Erythroblast (primary cell): Measurements from ENCODE around the gene RXYLT1.
"Not testable (repeated sequence)": the region's sequence is repeated elsewhere in the genome, so short reads cannot be mapped to it uniquely, and the experiment has no call there.

ENCODE experiments used
- GATA1 ChIP-seq: IDR thresholded peaks from 2 replicates; pipeline ENCODE4 v1.6.1; 2011; ENCODE audit warnings: low read depth, mild to moderate bottlenecking, control low read depth, low read length, moderate library complexity
- POLR2A ChIP-seq: IDR thresholded peaks from 2 replicates; pipeline ENCODE4 v1.6.1; 2011; ENCODE audit warnings: mild to moderate bottlenecking, low read length

- not testable (repeated sequence) for TF ChIP-seq POLR2A, GATA1
These were observed 63.0 kb downstream of the RXYLT1 start for GRCh38 chr12:63842750-63843149.
